HCT116 (cell line): ENCODE results near the gene NOLC1. TPM values are rescaled to one million over a fixed set of nuclear protein-coding genes. Genes with fewer than 3 reads are reported as not detected.

ENCODE experiments used
- ATAC-seq: fragments of 200-7000 bp; cut with Tn5 transposase; 2 replicates; pipeline ENCODE4 v1.9.1; 2020; ENCODE audit warnings: mild to moderate bottlenecking, moderate library complexity
- BruUV-seq: library from RNA; stranded (reverse); fragments of 400-500 nt; replicated peaks from 2 replicates; lab custom pipeline; 2021; lab: Mats Ljungman, UMichigan
- CTCF ChIA-PET: fragments of 300-600 bp; sonication (Branson Sonifier 250); formaldehyde crosslinking; loops from one replicate; lab custom pipeline; 2021; ENCODE audit warnings: antibody characterized with exemption; lab: Charles Lee
- POLR2A ChIA-PET: fragments of 300-600, 350-600 bp; sonication (Branson Sonifier 250); formaldehyde crosslinking; loops from one replicate; lab custom pipeline; 2021; ENCODE audit warnings: antibody characterized with exemption; lab: Charles Lee
- RAD21 ChIA-PET, 2 experiments: fragments of 300-600 bp; sonication (Branson Sonifier 250); formaldehyde crosslinking; loops; one replicate each; lab custom pipeline; 2023; ENCODE audit warnings: low total read pairs in 2 of 2; ENCODE audit not compliant: uncharacterized antibody in 2 of 2, unreplicated experiment in 2 of 2, low non-redundant PET in 1 of 2; lab: Charles Lee
- DNase-seq: peaks from one replicate; pipeline ENCODE4 v3.0.0-alpha.2; 2010; ENCODE audit warnings: low read depth, low spot score
- H2AFZ ChIP-seq: fragments of 200-600 bp; shearing (Covaris generic), sonication (generic); 2 replicates; pipeline ENCODE4 v1.6.1; 2017; ENCODE audit warnings: low read depth, mixed run types, mixed read lengths, antibody characterized with exemption, low read length; ENCODE audit not compliant: poor library complexity, severe bottlenecking
- H3K27ac ChIP-seq: 2 replicates; pipeline ENCODE4 v1.5.1; 2012; ENCODE audit warnings: low read depth, low read length
- H3K27me3 ChIP-seq: fragments of 200-600 bp; sonication (generic); 2 replicates; pipeline ENCODE4 v1.6.1; 2016; ENCODE audit warnings: mixed run types, low read length, mixed read lengths; ENCODE audit not compliant: insufficient read depth
- H3K36me3 ChIP-seq, 2 experiments: fragments of 200-500 bp in 1 of 2; fragments of 200-600 bp in 1 of 2; sonication (Bioruptor generic) in 1 of 2; sonication (generic) in 1 of 2; 2 replicates each; pipeline versions ENCODE4 v1.5.1 to v1.6.1; 2014 to 2016; ENCODE audit warnings: low read length in 2 of 2, inconsistent platforms in 1 of 2, mixed read lengths in 1 of 2, mixed run types in 1 of 2; ENCODE audit not compliant: insufficient read depth in 2 of 2, control insufficient read depth in 1 of 2
- H3K4me1 ChIP-seq, 2 experiments: fragments of 200-600 bp in 1 of 2; sonication (generic) in 1 of 2; 2 replicates each; pipeline versions ENCODE4 v1.5.1 to v1.6.1; 2012 to 2017; ENCODE audit warnings: low read length in 2 of 2, inconsistent platforms in 1 of 2, mild to moderate bottlenecking in 1 of 2, mixed read lengths in 1 of 2, mixed run types in 1 of 2, moderate library complexity in 1 of 2; ENCODE audit not compliant: insufficient read depth in 2 of 2, control insufficient read depth in 1 of 2
- H3K4me2 ChIP-seq: fragments of 200-600 bp; sonication (generic); 2 replicates; pipeline ENCODE4 v1.6.1; 2017; ENCODE audit warnings: mixed run types, low read length, mixed read lengths
- H3K4me3 ChIP-seq, 2 experiments: fragments of 200-600 bp in 1 of 2; sonication (generic) in 1 of 2; replicated peaks in 1 of 2; 2 replicates each; pipeline ENCODE4 v1.5.1; 2011 to 2016; ENCODE audit warnings: low read length in 2 of 2, control low read depth in 1 of 2, low read depth in 1 of 2, mild to moderate bottlenecking in 1 of 2, mixed read lengths in 1 of 2, mixed run types in 1 of 2
- H3K79me2 ChIP-seq: fragments of 200-600 bp; sonication (generic); 2 replicates; pipeline ENCODE4 v1.6.1; 2017; ENCODE audit warnings: mild to moderate bottlenecking, mixed run types, low read length, moderate library complexity, mixed read lengths; ENCODE audit not compliant: insufficient read depth
- H3K9ac ChIP-seq: fragments of 200-600 bp; sonication (generic); 2 replicates; pipeline ENCODE4 v1.6.1; 2016; ENCODE audit warnings: low read length, mixed read lengths
- H3K9me2 ChIP-seq: fragments of 200-600 bp; sonication (generic), shearing (Covaris generic); 2 replicates; pipeline ENCODE4 v1.6.1; 2017; ENCODE audit warnings: mixed run types, mild to moderate bottlenecking, moderate library complexity; ENCODE audit not compliant: insufficient read depth
- H3K9me3 ChIP-seq, 2 experiments: fragments of 200-500 bp in 1 of 2; fragments of 200-600 bp in 1 of 2; sonication (Bioruptor generic) in 1 of 2; sonication (generic) in 1 of 2; 2 replicates each; pipeline ENCODE4 v1.6.1; 2014 to 2017; ENCODE audit warnings: low read length in 2 of 2, mixed read lengths in 2 of 2, inconsistent platforms in 1 of 2, low read depth in 1 of 2, mild to moderate bottlenecking in 1 of 2, mixed run types in 1 of 2, moderate library complexity in 1 of 2; ENCODE audit not compliant: control insufficient read depth in 1 of 2, insufficient read depth in 1 of 2
- H4K20me1 ChIP-seq: fragments of 200-600 bp; sonication (generic), shearing (Covaris generic); 2 replicates; pipeline ENCODE4 v1.6.1; 2017; ENCODE audit warnings: mixed run types, mild to moderate bottlenecking, moderate library complexity; ENCODE audit not compliant: insufficient read depth
- CBX3 ChIP-seq: IDR thresholded peaks from 2 replicates; pipeline ENCODE4 v1.6.1; 2012; ENCODE audit warnings: low read depth
- EZH2phosphoT487 ChIP-seq: fragments of 200-600 bp; IDR thresholded peaks from 2 replicates; pipeline ENCODE4 v1.6.1; 2018; ENCODE audit warnings: antibody characterized with exemption, borderline replicate concordance
- SIN3A ChIP-seq: IDR thresholded peaks from 2 replicates; pipeline ENCODE4 v1.6.1; 2012; ENCODE audit warnings: low read depth
- TCF7L2 ChIP-seq: IDR thresholded peaks from 2 replicates; pipeline ENCODE4 v1.7.0; 2011; ENCODE audit warnings: borderline replicate concordance, inconsistent platforms; ENCODE audit not compliant: insufficient read depth, insufficient read length; ENCODE audit errors: extremely low read depth
- ZBTB33 ChIP-seq: IDR thresholded peaks from 2 replicates; pipeline ENCODE4 v1.6.1; 2011; ENCODE audit warnings: mild to moderate bottlenecking, low read length, moderate library complexity; ENCODE audit not compliant: insufficient replicate concordance; ENCODE audit errors: extremely low read depth
- ZFX ChIP-seq: fragments of 450-650 bp; IDR thresholded peaks from 2 replicates; pipeline ENCODE4 v1.6.1; 2017
- intact Hi-C: fragments of 100-400 bp; cut with micrococcal nuclease; formaldehyde crosslinking; loops from 2 replicates; pipeline ENCODE4 v1.10.0; 2022
- total RNA-seq: library from RNA; stranded (reverse); gene quantifications from one replicate; pipeline ENCODE4 v1.2.1, GENCODE V29; 2021; ENCODE audit not compliant: unreplicated experiment
- TF ChIP-seq, protein P1 (sequence below): IDR thresholded peaks from 2 replicates; pipeline ENCODE4 v1.6.1; 2012

Gene NOLC1
- total RNA-seq, 1 experiment from 2014 or later: 231 TPM

- TF ChIP-seq TCF7L2 (no peak), EZH2phosphoT487 (no peak), CBX3 (no peak), ZBTB33 (no peak)
- TF ChIP-seq, protein P1, sequence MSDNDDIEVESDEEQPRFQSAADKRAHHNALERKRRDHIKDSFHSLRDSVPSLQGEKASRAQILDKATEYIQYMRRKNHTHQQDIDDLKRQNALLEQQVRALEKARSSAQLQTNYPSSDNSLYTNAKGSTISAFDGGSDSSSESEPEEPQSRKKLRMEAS: no peak
Measured at GRCh38 chr10:102113261-102113955, 38.8 kb upstream of the NOLC1 start (continued).

DNA sequence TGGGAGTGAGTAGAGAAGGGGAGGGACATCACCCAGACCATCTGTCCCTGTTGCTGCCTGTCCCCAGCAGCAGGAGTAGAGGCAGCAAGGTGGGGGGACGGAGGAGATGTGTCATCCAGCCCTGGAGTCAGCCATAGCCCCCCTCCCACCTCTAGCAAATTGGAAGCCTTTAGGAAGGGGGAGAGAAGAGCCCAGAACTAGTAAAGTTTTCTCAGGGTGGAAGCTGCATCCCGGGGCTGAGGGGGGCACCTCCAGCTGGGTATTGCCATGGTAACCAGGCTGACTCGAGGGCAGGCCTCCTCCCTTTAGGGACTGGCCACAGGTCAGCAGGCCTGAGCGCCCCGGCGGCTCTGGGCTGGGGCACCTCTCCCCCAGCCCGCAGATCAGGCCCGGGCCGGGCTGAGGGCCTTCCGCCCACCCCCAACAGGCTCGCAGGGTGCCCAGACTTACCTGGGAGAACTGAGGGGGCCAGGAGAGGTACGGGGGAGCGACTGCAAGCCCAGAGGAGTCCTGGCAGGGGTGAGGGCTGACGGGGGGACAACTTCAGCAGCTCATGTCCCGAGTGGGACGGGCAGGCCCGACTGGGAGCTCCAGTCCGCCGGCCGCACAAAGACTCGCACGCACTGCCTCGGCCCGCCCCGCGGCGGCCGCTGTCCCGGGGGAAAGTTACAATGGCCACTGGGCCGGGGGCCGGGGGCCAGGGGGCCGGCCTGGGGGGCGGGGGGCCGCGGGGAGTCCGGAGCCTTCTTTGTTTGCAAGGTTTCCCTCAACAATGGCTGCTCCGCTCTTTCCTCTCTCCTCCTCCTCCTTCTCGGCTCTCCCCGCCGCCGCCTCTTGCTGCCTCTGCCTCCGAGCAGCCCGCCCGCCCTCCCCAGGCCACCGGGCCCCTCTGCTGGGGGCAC is 38.0 kb upstream of the NOLC1 start:
- intact Hi-C loops: no loop called here
- no peak overlapping the region for H2AFZ ChIP-seq

More for the DNA sequence above, 38.0 kb upstream of the NOLC1 start:
- ATAC-seq (peak; percentile 32), DNase-seq (no peak)
- Histone ChIP-seq H3K4me1 (peaks cover 57 to 62% of the 10 kb centered on the region in 2 experiments), H4K20me1 (no peaks in the 10 kb centered on the region; the same call in 1 of the 2 replicates), H3K9me2 (no peaks in the 10 kb centered on the region), H3K9me3 (no peaks in the 10 kb centered on the region), H3K9ac (peak overlapping the region; percentile 86), H3K27ac (peak overlapping the region; percentile 81), H3K36me3 (peaks cover 22 to 23% of the 10 kb centered on the region in 2 experiments), H3K4me3 (peak overlapping the region; percentile 82 to 83), H3K4me2 (peak overlapping the region; percentile 94), H3K27me3 (no peaks in the 10 kb centered on the region), H3K79me2 (peaks cover 71% of the 10 kb centered on the region)
- BruUV-seq: no TSS peak
- TF ChIP-seq SIN3A (no peak), ZFX (peak; percentile 81)
- ChIA-PET POLR2A (interaction anchor here (0.6 to 1.4 kb wide), 11 partner anchors 11 to 839 kb away, joined by 3 to 6 read pairs (median 4); partner anchors contain the start of gene PPRC1), RAD21 (interaction anchor here in 1 of 2 experiments (0.6 kb wide), 2 partner anchors 27 to 54 kb away, joined by 3 read pairs; no protein-coding TSS in a partner anchor), CTCF (interaction anchor here (0.6 to 4.1 kb wide), 6 partner anchors 14 to 296 kb away, joined by 3 to 48 read pairs (median 4); partner anchors contain the start of genes OGA and PPRC1)
